Sigmoid colon (tissue), 7 donors: ENCODE measurements around the gene ANXA7. TPM values are rescaled to one million over a fixed set of nuclear protein-coding genes. Genes with fewer than 3 reads are reported as not detected.

Experiments
- DNase-seq: peaks from one replicate; pipeline ENCODE4 v3.0.0-alpha.2; 2019
- H3K27ac ChIP-seq, 4 donors: fragments of 200-600 bp; sonication (generic); one replicate each; pipeline ENCODE4 v1.5.1; 2016 to 2019; ENCODE audit warnings: mild to moderate bottlenecking in 1 of 4
- H3K27me3 ChIP-seq, 3 donors: fragments of 200-600 bp; sonication (generic); one replicate each; pipeline ENCODE4 v1.5.1; 2019; ENCODE audit warnings: mild to moderate bottlenecking in 1 of 3
- H3K36me3 ChIP-seq, 4 donors: fragments of 200-600 bp; sonication (generic); one replicate each; pipeline ENCODE4 v1.5.1; 2016 to 2019
- H3K4me1 ChIP-seq, 4 donors: fragments of 200-600 bp; sonication (generic); one replicate each; pipeline ENCODE4 v1.5.1; 2017 to 2019
- H3K4me3 ChIP-seq, 4 donors: fragments of 200-600 bp; sonication (generic); one replicate each; pipeline ENCODE4 v1.5.1; 2017 to 2019; ENCODE audit warnings: mild to moderate bottlenecking in 2 of 4, moderate library complexity in 1 of 4
- H3K9me3 ChIP-seq, 4 donors: fragments of 200-600 bp in 3 of 4; sonication (generic) in 3 of 4; one replicate each; pipeline versions ENCODE4 v1.5.1 to v1.6.1; 2013 to 2019
- CTCF ChIP-seq, 4 experiments: fragments of 450-650 bp in 3 of 4; fragments of 200-600 bp in 1 of 4; IDR thresholded peaks; one replicate each; pipeline ENCODE4 v1.5.1; 2016 to 2019; ENCODE audit warnings: antibody characterized with exemption in 4 of 4, mild to moderate bottlenecking in 3 of 4, moderate library complexity in 2 of 4
- EP300 ChIP-seq, 4 donors: sonication (generic); formaldehyde crosslinking; IDR thresholded peaks; one replicate each; pipeline ENCODE4 v1.6.1; 2017; ENCODE audit warnings: antibody characterized with exemption in 4 of 4
- POLR2A ChIP-seq, 2 donors: fragments of 450-650 bp; IDR thresholded peaks; one replicate each; pipeline ENCODE4 v1.6.1; 2016; ENCODE audit warnings: antibody characterized with exemption in 2 of 2, mild to moderate bottlenecking in 2 of 2, moderate library complexity in 2 of 2
- POLR2AphosphoS5 ChIP-seq, 4 donors: sonication (generic); formaldehyde crosslinking; IDR thresholded peaks; one replicate each; pipeline ENCODE4 v1.6.1; 2017; ENCODE audit warnings: antibody characterized with exemption in 4 of 4
- WGBS, 2 donors: extraction: QIAGEN DNeasy Blood & Tissue Kit; methylation state at CpG; one replicate each; pipeline ENCODE4 v1.1.7; 2013; 5-methylcytosine and 5-hydroxymethylcytosine counted together
- intact Hi-C: fragments of 100-400 bp; cut with DNase I; formaldehyde crosslinking; loops from one replicate; pipeline ENCODE4 v1.15.1; 2023
- polyA plus RNA-seq, 3 donors: library from polyadenylated mRNA; stranded (reverse); fragments of 200-250 nt; gene quantifications; one replicate each; pipeline ENCODE4 v1.2.3, GENCODE V29; 2013
- total RNA-seq, 4 donors: library from RNA; depleted of rRNA; stranded (reverse); fragments of >200 nt; gene quantifications; one replicate each; pipeline ENCODE4 v1.1.0, GENCODE V29; 2016
- donor health status: healthy with polysubstance abuse.
- donor health status: Bipolar disorder and iron deficiency.
- donor health status: healthy.

Gene ANXA7
- total RNA-seq = 10 to 100 TPM; 61.5 to 96.8 (median 91.4) TPM
- 10 to 100 TPM; 71.5 to 74.2 (median 72.7) TPM for polyA plus RNA-seq

DNA sequence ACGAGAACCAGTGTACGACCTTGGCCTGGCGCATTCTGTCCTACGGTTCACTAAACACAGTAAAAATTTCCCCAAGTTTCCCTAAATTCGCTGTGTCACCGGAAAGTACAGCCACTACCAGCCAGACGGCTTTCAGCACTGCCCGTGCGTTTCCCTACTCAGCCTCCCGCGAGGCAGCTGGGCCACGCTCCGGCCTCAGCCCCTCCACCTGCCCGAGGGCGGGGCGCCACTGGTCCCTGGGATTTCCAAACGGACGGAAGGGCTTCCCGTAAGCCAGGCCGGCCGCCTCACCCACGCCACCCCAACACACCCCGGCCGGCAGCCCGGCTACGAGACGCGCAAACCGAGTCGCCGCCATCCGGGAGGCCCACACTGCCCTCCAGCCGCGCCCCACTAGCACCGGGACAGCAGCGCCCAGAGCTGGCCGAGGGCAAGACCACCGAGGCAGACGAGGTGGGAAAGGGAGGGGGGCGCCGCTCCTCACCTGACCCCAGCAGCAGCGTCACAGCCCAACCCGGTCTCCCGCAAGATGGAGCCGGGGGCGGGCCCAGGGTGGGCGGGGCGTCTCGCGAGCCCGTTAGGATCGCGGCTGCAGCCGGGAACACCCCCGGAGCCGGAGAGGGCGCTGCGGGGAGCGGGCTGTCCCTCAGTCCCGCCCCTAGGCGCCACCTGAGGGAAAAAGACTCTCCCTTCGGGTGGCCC, at the start of gene ANXA7:
Gene ANXA7, minus strand, starts transcription at position 531 of the 702 bp plus-strand sequence. CDS start 13,202 bp downstream, outside the sequence.
- peaks cover 0 to 32% (median 23%) of the 10 kb centered on the region in 4 donors for H3K4me1 ChIP-seq

DNA sequence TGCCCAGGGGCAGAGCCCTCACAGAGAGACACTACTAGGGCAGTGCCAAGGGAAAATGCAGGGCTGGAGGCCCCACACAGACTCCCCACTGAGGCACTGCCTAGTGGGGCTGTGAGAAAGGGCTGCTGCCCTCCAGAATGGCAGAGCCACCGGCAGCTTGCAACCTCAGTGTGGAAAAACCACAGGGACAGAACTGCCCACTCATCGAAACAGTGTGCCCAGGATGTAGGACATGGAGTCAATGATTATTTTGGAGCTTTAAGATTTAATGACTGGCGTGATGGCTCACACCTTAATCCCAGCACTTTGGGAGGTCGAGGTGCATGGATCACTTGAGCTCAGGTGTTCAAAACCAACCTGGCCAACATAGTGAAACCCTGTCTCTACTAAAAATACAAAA, 47.0 kb upstream of the ANXA7 start:
- Histone ChIP-seq H3K4me1 (no peaks in the 10 kb centered on the region), H3K27me3 (no peaks in the 10 kb centered on the region), H3K9me3 (no peaks in the 10 kb centered on the region), H3K4me3 (no peak overlapping the region), H3K27ac (no peak overlapping the region), H3K36me3 (peaks cover 0 to 33% (median 2%) of the 10 kb centered on the region in 4 donors)
- TF ChIP-seq CTCF (IDR thresholded peaks at IDR 0.05) (no peak), EP300 (IDR thresholded peaks at IDR 0.05) (no peak), POLR2A (IDR thresholded peaks at IDR 0.05) (no peak), POLR2AphosphoS5 (IDR thresholded peaks at IDR 0.05) (no peak)
- no peak for DNase-seq
- intact Hi-C loops = no loop called here
- WGBS, 2 donors = 96 to 98% methylated on average over 4 of the region's 4 CpGs

More for the DNA sequence above, at the start of gene ANXA7:
- 0 to 1% methylated on average over 62 of the region's 62 CpGs for WGBS, 2 donors
- H3K27ac ChIP-seq = peak within 1 kb of the TSS; percentile 90 to 95 (median 92)
- H3K36me3 ChIP-seq = no peaks in the 10 kb centered on the region
- TF ChIP-seq POLR2AphosphoS5 (IDR thresholded peaks at IDR 0.05) (peak; percentile 91 to 96 (median 96)), POLR2A (IDR thresholded peaks at IDR 0.05) (peak; percentile 69 to 71), EP300 (IDR thresholded peaks at IDR 0.05) (no peak), CTCF (IDR thresholded peaks at IDR 0.05) (peak in 2 of 4 experiments; percentile 13 to 19)
- H3K4me3 ChIP-seq = peak within 1 kb of the TSS; percentile 76 to 82 (median 77)
- H3K27me3 ChIP-seq = no peaks in the 10 kb centered on the region
- no peaks in the 10 kb centered on the region for H3K9me3 ChIP-seq
- intact Hi-C loops = loop anchor here (5.0 kb wide), 2 partner anchors 84 to 161 kb away; partner anchors contain the start of genes MRPS16 and PPP3CB
- peak; percentile 96 for DNase-seq

DNA sequence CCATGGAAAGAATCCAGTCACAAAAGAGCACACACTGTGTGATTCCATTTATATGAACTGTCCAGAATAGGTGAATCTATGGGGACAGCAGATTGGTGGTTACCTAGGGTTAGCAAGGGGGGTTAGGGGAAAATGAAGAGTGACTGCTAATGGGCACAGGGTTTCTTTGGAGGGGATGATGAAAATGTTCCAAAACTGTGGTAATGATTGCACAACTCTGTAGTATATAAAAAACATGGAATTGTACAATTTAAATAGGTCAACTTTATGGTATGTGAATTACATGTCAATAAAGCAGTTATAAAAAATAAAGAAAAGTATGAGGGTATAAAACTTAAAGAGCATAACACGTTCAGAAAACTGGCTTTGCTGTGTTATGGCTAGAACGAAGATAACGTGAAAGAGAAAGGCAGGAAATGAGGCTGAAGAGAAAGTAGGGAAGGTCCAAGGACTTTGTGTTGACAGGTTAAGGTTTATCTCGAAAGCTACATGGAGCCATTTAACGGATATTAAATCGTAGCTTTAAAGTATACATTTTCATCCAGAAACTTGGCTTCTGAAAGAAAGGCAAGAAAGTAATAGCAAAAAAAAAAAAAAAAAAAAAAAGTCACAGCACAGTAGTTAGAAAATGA, 45.9 kb upstream of the ANXA7 start:
- WGBS, 2 donors = 20 to 68% methylated on average over 6 of the region's 6 CpGs
- DNase-seq = no peak
- H3K9me3 ChIP-seq = no peaks in the 10 kb centered on the region
- no peaks in the 10 kb centered on the region for H3K27me3 ChIP-seq
- no peaks in the 10 kb centered on the region for H3K4me1 ChIP-seq
- H3K36me3 ChIP-seq = peaks cover 0 to 22% (median 2%) of the 10 kb centered on the region in 4 donors
- no peak for TF ChIP-seq POLR2AphosphoS5 (IDR thresholded peaks at IDR 0.05)
- intact Hi-C loops = no loop called here
- H3K4me3 ChIP-seq = no peak overlapping the region
- no peak overlapping the region for H3K27ac ChIP-seq

- H3K36me3 ChIP-seq = peaks cover 0 to 27% (median 0%) of the 10 kb centered on the region in 4 donors
These were observed 42.5 kb upstream of the ANXA7 start for GRCh38 chr10:73456187-73456890.

More at GRCh38 chr10:73456187-73456890, 42.5 kb upstream of the ANXA7 start:
- H3K4me1 ChIP-seq = no peaks in the 10 kb centered on the region
- H3K9me3 ChIP-seq = no peaks in the 10 kb centered on the region
- intact Hi-C loops = no loop called here
- no peak for TF ChIP-seq EP300 (IDR thresholded peaks at IDR 0.05)
- TF ChIP-seq POLR2A (IDR thresholded peaks at IDR 0.05) = no peak
- TF ChIP-seq CTCF (IDR thresholded peaks at IDR 0.05) = no peak
- no peak for TF ChIP-seq POLR2AphosphoS5 (IDR thresholded peaks at IDR 0.05)
- H3K4me3 ChIP-seq = no peak overlapping the region
- DNase-seq = no peak
- WGBS, 2 donors = 85 to 95% methylated on average over 2 of the region's 2 CpGs
- no peaks in the 10 kb centered on the region for H3K27me3 ChIP-seq
- H3K27ac ChIP-seq = no peak overlapping the region
